Mucosa of stomach (tissue), 1 donor: ENCODE results near the gene SUMF1.

ENCODE experiments used
- H3K27me3 ChIP-seq: one replicate; pipeline ENCODE4 v1.7.0; 2013; ENCODE audit warnings: mild to moderate bottlenecking, low read length; ENCODE audit not compliant: control insufficient read depth, insufficient read depth
- H3K36me3 ChIP-seq: one replicate; pipeline ENCODE4 v1.7.0; 2013; ENCODE audit warnings: low read length; ENCODE audit not compliant: control insufficient read depth, insufficient read depth
- H3K4me1 ChIP-seq: one replicate; pipeline ENCODE4 v1.7.0; 2013; ENCODE audit warnings: mild to moderate bottlenecking, low read length; ENCODE audit not compliant: control insufficient read depth, insufficient read depth
- H3K4me3 ChIP-seq: one replicate; pipeline ENCODE4 v1.7.0; 2013; ENCODE audit warnings: low read length
- H3K9ac ChIP-seq: one replicate; pipeline ENCODE4 v1.7.0; 2013; ENCODE audit warnings: mild to moderate bottlenecking, low read length, moderate library complexity
- H3K9me3 ChIP-seq: one replicate; pipeline ENCODE4 v1.7.0; 2013; ENCODE audit warnings: mild to moderate bottlenecking, low read length, moderate library complexity; ENCODE audit not compliant: control insufficient read depth
- donor health status: Pancreatic carcinoma.

The SUMF1 gene

GRCh38 chr3:4404881-4405280, 62.2 kb downstream of the SUMF1 start:
- Histone ChIP-seq H3K4me1 (no peaks in the 10 kb centered on the region), H3K9ac (no peak overlapping the region), H3K9me3 (no peaks in the 10 kb centered on the region), H3K27me3 (no peaks in the 10 kb centered on the region), H3K36me3 (no peaks in the 10 kb centered on the region), H3K4me3 (no peak overlapping the region)

GRCh38 chr3:4401441-4401840, 65.6 kb downstream of the SUMF1 start:
- Histone ChIP-seq H3K4me1 (no peaks in the 10 kb centered on the region), H3K9ac (no peak overlapping the region), H3K9me3 (no peaks in the 10 kb centered on the region), H3K36me3 (no peaks in the 10 kb centered on the region), H3K27me3 (no peaks in the 10 kb centered on the region), H3K4me3 (no peak overlapping the region)

GRCh38 chr3:4399476-4399875, 67.6 kb downstream of the SUMF1 start:
- Histone ChIP-seq H3K27me3 (no peaks in the 10 kb centered on the region), H3K4me1 (no peaks in the 10 kb centered on the region), H3K9ac (no peak overlapping the region), H3K36me3 (no peaks in the 10 kb centered on the region), H3K4me3 (no peak overlapping the region), H3K9me3 (no peaks in the 10 kb centered on the region)

GRCh38 chr3:4398941-4399245, 68.2 kb downstream of the SUMF1 start:
- no peak overlapping the region for H3K4me3 ChIP-seq
- no peaks in the 10 kb centered on the region for H3K4me1 ChIP-seq
- H3K9me3 ChIP-seq, result no peaks in the 10 kb centered on the region
- no peaks in the 10 kb centered on the region for H3K36me3 ChIP-seq
- H3K9ac ChIP-seq, result no peak overlapping the region
- no peaks in the 10 kb centered on the region for H3K27me3 ChIP-seq

- Histone ChIP-seq H3K4me3 (no peak overlapping the region), H3K36me3 (no peaks in the 10 kb centered on the region), H3K9me3 (no peaks in the 10 kb centered on the region), H3K27me3 (no peaks in the 10 kb centered on the region), H3K9ac (no peak overlapping the region), H3K4me1 (no peaks in the 10 kb centered on the region)
These were observed 68.7 kb downstream of the SUMF1 start for GRCh38 chr3:4398120-4398940.

GRCh38 chr3:4397466-4397865, 69.6 kb downstream of the SUMF1 start:
- H3K9me3 ChIP-seq, result no peaks in the 10 kb centered on the region
- H3K9ac ChIP-seq, result no peak overlapping the region
- H3K4me1 ChIP-seq, result no peaks in the 10 kb centered on the region
- no peak overlapping the region for H3K4me3 ChIP-seq
- H3K36me3 ChIP-seq, result no peaks in the 10 kb centered on the region
- H3K27me3 ChIP-seq, result no peaks in the 10 kb centered on the region

- H3K4me3 ChIP-seq, result no peak overlapping the region
- no peak overlapping the region for H3K9ac ChIP-seq
- no peaks in the 10 kb centered on the region for H3K27me3 ChIP-seq
- H3K9me3 ChIP-seq, result no peaks in the 10 kb centered on the region
- no peaks in the 10 kb centered on the region for H3K4me1 ChIP-seq
- no peaks in the 10 kb centered on the region for H3K36me3 ChIP-seq
These were observed 70.5 kb downstream of the SUMF1 start for GRCh38 chr3:4396542-4396941.

- no peaks in the 10 kb centered on the region for H3K9me3 ChIP-seq
- H3K4me3 ChIP-seq, result no peak overlapping the region
- H3K27me3 ChIP-seq, result no peaks in the 10 kb centered on the region
- no peak overlapping the region for H3K9ac ChIP-seq
- no peaks in the 10 kb centered on the region for H3K4me1 ChIP-seq
- no peaks in the 10 kb centered on the region for H3K36me3 ChIP-seq
These were observed 71.1 kb downstream of the SUMF1 start for GRCh38 chr3:4396006-4396405.

- Histone ChIP-seq H3K9ac (no peak overlapping the region), H3K4me1 (no peaks in the 10 kb centered on the region), H3K27me3 (no peaks in the 10 kb centered on the region), H3K4me3 (no peak overlapping the region), H3K9me3 (no peaks in the 10 kb centered on the region), H3K36me3 (no peaks in the 10 kb centered on the region)
These were observed 71.6 kb downstream of the SUMF1 start for GRCh38 chr3:4395448-4395847.

GRCh38 chr3:4394567-4394966, 72.5 kb downstream of the SUMF1 start:
- H3K36me3 ChIP-seq, result no peaks in the 10 kb centered on the region
- H3K4me3 ChIP-seq, result no peak overlapping the region
- no peak overlapping the region for H3K9ac ChIP-seq
- H3K4me1 ChIP-seq, result no peaks in the 10 kb centered on the region
- no peaks in the 10 kb centered on the region for H3K9me3 ChIP-seq
- no peaks in the 10 kb centered on the region for H3K27me3 ChIP-seq

GRCh38 chr3:4394048-4394447, 73.0 kb downstream of the SUMF1 start:
- Histone ChIP-seq H3K4me3 (no peak overlapping the region), H3K4me1 (no peaks in the 10 kb centered on the region), H3K36me3 (no peaks in the 10 kb centered on the region), H3K9me3 (no peaks in the 10 kb centered on the region), H3K27me3 (no peaks in the 10 kb centered on the region), H3K9ac (no peak overlapping the region)

- H3K36me3 ChIP-seq, result no peaks in the 10 kb centered on the region
- no peaks in the 10 kb centered on the region for H3K9me3 ChIP-seq
- H3K9ac ChIP-seq, result no peak overlapping the region
- no peak overlapping the region for H3K4me3 ChIP-seq
- H3K4me1 ChIP-seq, result no peaks in the 10 kb centered on the region
- H3K27me3 ChIP-seq, result no peaks in the 10 kb centered on the region
These were observed 74.1 kb downstream of the SUMF1 start for GRCh38 chr3:4392992-4393391.
